HG03558 (cell line): Measurements from ENCODE around the gene ECHS1.
A peak's percentile ranks its signal among the peaks of the same experiment; 100 is the strongest.
"Not testable (repeated sequence)": the region's sequence is repeated elsewhere in the genome, so short reads cannot be mapped to it uniquely, and the experiment has no call there.

ENCODE experiments used
- ATAC-seq: cut with Tn5 transposase; IDR thresholded peaks from one replicate; pipeline ENCODE4 v1.9.1; 2021; ENCODE audit warnings: moderate number of reproducible peaks; ENCODE audit not compliant: unreplicated experiment; ENCODE audit errors: extremely low read depth

The ECHS1 gene

DNA sequence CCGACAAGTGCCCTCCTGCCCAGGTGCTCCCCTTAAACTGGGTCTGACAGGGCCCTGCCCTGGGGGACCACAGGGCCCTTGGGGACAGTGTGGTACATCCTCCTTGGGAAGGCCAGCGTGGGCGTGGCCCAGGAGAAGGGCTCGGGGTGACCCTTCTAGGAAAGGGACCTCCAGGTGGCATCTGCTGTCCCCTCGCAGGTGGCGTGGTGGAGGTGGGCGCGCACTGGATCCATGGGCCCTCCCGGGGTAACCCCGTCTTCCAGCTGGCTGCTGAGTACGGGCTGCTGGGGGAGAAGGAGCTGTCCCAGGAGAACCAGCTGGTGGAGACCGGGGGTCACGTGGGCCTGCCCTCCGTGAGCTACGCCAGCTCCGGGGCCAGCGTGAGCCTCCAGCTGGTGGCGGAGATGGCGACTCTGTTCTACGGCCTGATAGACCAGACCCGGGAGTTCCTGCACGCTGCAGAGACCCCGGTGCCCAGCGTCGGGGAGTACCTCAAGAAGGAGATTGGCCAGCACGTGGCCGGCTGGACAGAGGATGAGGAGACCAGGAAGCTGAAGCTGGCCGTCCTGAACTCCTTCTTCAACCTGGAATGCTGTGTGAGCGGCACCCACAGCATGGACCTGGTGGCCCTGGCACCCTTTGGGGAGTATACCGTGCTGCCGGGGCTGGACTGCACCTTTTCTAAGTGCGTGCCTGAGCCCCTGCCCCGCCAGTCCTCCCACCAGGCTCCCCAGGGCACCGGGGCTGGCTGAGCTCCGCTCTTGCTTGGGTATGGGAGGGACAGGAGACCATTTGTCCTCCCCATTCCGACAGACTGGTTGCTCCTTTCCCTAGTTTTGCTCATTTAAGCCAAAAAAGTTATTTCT is 6.9 kb upstream of the ECHS1 start:
- ATAC-seq: no peak

DNA sequence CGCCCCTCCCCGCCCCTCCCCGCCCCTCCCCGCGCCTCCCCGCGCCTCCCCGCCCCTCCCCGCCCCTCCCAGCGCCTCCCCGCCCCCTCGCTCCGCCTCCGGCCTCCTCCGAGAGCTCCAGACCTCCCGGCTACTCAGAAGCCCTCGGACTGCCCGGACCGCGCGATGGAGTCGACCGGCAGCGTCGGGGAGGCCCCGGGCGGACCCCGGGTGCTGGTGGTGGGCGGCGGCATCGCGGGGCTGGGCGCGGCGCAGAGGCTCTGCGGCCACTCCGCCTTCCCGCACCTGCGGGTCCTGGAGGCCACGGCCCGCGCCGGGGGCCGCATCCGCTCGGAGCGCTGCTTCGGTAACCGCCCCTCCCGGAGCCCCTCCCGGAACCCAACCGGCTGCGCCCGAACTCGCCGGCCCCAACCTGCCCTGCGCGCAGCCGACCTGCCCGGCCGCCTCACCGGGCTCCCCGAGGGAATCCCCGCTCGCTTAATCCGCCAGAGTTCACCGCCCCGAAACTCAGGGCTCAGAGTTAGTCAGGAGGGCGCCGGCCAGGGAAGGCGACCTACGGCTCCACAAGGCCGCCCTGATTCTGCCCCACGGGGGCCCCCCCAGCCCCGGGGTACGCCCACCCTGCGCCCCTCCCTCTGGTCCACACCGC is 6.1 kb upstream of the ECHS1 start, which contains the start of gene PAOX:
Gene PAOX, plus strand, starts transcription at position 111 of the 649 bp plus-strand sequence. Its CDS starts 55 bp downstream, at position 166.
- ATAC-seq: peak; percentile 39

DNA sequence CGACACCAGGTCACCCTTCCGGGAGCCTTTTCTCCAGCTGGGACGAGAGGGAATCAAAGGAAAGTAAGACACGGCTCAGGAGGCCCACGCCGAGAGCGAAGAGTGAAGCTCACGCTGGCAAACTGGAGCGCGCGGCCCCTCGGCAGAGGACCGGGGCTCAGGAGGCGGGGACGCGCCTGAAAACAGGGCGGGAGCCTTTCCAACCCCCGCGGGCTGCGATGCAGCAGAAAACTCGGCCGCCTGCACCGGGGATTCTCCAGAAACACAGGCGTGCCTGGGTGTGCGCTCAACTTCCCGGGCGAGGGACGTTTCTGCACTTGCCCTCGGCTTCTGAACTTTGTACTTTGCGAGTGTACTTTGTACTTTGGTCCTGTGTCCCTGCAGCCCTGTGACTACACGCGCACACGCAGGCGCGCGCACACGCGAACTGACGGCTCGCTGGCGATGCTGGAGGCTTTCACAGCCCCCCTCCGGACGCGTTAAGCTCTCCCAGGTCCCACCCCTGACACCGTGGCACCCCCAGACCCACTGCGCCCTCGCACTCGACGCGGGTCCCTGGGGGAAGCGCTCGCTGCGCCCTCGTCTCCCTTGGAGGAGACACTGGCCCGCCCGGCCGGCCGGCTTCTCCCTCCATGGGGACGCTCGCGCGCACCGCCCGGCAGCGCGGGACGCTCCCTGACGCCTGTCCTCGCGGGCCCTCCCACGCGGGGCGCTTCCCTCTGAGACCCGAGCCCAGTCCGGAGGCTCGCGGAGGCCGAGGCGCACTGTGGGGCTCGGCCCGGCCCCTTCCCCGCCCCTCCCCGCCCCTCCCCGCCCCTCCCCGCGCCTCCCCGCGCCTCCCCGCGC is 5.3 kb upstream of the ECHS1 start:
- ATAC-seq: no peak

DNA sequence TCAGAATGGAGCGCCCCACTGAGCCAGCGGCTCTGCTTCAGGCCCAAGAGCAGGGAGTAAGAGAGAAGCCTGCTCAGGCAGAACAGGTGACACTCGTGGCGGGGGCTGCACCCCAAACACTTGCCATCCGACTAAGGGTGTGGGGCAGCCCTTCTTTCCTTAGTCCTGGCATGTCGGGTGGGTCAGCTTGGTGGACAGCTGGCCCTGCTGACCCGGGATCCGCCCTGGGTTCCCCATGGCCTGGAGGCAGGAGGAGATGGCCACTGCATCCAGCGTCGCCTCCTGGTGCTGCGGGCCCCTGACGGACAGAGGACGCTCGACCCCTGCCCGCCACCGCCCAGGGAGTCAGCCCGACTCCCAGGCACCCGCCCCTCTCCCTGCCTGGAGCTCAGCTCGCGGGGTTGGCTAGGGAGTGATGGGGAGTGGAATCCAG is 4.7 kb upstream of the ECHS1 start:
- ATAC-seq: no peak

DNA sequence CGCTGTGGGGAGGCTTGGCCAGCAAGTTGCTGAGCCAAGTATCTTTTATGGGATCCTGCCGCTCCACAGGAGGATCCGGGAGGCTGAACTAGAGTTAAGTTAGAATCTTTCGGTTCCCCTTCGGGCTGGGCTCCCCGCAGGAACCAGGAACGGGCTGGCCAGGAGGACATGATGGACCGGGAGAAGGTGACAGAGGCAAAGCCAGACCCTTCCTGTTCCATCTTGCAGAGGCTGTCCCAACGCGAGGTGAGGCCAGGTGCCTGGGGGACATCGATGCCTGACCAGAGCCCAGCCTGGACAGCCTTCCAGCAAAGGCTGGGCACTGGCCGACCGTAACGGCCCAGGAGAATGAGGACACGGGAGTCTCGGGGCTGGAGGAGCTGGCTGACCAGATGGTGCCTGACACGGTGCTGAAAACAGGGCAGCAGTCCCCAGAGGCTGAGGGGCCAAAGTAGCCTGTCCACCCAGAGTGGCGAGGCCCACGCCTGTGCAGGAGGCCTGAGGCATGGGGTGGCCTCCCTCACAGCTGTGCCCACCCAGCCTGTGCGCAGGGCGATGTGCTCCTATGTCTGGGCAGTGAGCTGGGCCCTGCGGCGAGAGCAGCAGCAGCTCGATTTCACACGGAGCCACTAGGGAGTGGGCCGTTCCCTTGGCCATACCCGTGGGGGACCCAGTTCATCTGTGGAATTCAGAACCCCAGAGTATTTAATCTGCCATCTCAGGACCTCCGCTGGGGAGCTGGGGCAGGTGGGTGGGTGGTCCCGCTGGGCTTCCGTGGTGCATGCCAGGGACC is 4.1 kb upstream of the ECHS1 start:
- no peak for ATAC-seq

DNA sequence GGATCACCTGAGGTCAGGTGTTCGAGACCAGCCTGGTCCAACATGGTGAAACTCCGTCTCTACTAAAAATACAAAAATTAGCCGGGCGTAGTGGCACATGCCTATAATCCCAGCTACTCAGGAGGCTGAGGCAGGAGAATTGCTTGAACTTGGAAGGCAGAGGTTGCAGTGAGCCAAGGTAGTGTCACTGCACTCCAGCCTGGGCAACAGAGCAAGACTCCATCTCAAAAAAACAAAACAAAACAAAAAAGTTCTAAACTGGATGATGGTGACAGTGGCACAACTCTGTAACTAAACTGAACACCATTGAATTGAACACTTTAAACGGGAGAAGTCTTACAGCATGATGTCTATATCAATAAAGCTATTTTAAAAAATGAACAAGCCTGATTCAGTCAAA is 3.0 kb upstream of the ECHS1 start:
- not testable (repeated sequence) for ATAC-seq

DNA sequence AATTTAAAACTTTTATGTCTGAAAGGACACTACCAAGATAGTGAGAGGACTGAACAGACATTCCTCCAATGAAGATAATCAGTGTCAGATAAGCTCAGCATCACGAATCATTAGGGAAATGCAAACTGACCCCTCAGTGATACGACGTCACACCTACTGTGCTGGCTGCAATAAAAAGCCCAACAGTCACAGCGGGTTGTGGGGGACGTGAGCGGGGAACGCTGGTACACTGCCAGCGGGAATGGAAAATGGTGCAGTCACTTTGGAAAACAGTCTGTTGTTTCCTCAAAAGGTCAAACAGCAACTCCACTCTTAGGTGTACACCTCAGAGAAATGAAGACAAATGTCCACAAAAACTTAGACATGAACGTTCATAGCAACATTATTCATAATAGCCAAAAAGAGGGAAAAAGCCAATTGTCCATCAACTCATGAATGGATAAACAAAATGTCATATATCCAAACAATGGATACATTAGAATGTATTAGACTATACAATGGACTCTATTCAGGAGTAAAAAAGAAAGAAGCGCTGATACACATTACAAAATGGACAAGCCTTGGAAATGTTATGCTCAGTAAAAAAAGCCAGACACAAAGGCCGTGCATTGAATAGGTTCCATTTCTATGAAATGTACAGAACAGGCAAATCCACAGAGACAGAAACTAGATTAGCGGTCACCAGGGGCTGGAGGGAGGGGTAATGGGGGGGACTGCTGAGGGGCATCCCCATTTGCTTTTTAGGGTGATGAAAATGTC is 2.4 kb upstream of the ECHS1 start:
- no peak for ATAC-seq

DNA sequence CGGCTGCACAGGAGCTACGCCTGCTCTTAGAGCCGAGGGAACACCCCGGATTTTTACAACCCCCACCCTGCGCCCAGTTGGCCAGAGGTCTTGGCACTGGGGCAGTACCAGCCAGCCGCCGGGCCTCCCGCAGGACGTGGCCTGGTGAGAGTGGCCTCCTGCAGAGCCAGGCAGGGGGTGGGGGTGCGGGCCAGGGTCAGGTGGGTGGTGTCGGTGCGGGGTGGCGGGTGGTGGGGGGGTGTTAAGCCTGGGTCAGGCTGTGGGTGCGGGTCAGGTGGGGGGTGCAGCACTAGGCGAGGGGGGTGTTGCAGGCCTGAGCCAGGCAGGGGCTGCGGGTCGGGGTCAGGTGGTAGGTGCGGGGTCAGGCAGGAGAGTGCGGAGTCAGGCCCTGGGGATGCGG is 647 bp downstream of the ECHS1 start:
- ATAC-seq: no peak

DNA sequence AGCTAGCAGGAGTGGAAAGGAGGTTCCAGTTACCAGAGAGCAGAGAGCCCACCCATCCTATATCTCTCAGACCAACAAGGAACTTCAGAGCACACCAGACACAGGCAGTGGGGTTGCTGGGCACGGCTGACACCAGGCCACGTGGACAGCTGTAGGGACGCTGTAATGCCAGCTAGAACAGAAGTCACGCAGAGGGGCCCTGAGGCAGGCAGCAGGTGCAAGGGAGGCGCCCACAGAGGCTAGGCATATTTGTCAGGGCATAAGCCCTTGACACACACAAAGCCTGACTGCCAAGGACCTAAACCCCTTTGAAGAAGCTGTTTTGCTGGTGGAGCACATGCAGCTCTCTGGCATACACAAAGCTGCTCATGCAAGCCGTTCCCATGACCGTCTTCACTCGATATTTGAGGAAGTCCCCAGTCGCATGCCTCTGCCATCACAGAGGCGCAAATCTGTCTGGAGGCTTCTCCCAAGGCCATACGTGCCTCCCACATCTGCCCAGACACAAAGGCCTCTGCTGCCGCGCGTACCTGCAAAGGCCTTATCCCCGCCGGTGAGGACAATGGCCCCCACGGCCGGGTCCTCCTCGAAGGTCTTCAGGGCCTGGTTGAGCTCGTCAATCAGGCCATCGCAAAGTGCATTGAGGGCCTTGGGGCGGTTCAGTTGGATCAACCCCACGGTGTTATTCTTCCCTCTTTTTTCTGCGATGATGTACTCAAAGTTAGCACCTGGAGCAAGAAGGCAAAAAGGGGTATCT is 2.9 kb downstream of the ECHS1 start:
- ATAC-seq: no peak

DNA sequence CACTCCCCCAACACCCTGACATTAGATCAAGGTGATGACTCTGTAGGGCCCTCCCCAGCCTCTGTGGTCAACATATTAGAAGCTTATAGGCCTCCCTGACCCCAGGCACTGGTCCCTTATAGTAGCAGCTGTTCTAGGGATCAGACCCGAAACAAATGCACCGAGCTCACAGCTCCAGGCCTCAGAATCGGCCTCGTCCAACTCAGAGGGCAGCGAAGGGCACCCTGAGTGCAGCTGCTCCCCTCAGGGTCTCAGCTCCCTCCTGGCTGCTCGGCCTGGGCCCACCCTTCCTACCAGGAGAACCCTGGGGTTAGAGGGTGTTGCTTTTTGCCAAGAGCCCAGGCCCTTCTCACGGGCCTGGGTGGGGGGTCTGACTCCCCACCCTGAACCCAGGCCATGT is 5.0 kb downstream of the ECHS1 start:
- no peak for ATAC-seq

DNA sequence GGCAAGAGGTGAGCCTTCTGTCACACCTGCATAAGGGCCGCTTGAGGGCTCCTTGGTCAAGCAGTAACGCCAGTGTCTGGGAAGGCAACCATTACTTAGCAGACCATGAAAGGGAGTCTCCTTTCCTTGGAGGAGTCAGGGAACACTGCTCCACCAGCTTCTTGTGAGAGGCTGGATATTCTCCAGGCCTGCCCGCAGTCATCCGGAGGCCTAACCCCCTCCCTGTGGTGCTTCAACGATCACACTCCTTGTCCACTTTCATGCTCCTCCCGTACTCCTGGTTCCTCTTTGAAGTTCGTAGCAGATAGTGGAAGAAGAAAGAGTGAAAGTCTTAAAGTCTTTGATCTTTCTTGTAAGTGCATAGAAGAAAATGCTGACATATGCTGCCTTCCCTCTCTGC is 5.7 kb downstream of the ECHS1 start:
- not testable (repeated sequence) for ATAC-seq

DNA sequence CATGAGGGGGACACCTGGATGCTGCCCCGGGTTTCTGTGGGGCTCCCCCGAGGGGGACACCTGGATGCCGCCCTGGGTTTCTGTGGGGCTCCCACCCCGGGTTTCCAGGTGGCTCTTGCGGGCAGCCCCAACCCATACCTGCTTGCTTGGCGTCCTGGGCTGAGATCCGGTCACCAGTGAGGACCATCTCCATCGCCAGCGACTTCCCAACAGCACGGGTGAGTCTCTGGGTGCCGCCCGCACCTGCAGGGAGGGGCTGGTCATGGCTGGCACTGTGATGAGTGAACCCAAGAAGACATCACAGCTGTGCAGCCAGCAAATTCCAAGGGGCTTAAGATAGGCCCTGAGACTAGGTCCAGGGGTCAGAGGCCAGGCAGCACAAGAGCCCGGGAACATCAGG is 6.4 kb downstream of the ECHS1 start:
- ATAC-seq: no peak

DNA sequence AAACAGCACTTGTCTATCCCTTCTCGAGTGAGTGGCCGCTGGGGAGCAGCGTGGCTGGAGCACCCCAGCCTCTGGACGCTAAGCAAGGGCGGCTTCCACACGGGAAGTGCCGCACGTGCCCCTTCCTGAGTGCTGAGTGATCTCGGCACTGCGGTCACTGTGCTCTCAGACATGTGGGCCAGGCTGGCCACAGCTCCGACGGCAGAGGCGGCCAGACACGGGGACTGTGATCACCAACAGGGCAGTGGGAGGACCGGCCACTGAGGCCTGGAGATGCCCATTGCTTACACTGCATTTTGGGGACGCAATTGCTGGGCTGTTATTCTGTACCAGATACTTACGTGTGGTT is 7.0 kb downstream of the ECHS1 start:
- no peak for ATAC-seq

DNA sequence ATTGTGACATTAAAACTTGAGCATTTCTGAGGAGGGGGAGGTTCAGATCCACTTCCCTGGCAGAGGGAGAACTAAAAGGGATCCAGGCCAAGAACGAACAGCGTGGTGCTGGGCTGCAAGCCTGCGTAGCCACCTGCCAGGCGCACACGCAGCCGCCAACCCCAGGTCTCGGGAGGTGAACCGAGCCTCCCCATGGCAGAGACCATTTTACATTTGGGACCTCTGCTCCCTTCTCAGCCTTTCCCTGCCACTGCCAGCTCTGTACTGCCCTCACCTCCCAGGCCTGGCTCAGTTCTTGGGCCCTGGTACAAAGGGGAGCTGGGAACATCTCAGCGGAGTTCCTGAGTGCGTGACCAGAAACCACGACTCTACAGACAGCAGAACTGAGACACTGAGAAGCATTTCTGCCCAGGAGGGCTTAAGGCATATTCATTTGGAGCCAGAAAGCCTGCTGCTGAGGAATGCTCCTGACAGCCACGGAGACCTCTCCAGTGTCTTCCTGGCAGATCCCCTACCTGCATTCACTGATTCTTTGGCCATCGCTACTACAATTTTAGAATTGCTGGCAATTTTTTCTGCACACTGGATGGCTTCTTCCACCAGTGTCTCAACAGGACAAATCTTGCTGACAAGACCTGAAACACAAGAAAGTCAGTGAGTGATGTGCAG is 7.6 kb downstream of the ECHS1 start:
- no peak for ATAC-seq

DNA sequence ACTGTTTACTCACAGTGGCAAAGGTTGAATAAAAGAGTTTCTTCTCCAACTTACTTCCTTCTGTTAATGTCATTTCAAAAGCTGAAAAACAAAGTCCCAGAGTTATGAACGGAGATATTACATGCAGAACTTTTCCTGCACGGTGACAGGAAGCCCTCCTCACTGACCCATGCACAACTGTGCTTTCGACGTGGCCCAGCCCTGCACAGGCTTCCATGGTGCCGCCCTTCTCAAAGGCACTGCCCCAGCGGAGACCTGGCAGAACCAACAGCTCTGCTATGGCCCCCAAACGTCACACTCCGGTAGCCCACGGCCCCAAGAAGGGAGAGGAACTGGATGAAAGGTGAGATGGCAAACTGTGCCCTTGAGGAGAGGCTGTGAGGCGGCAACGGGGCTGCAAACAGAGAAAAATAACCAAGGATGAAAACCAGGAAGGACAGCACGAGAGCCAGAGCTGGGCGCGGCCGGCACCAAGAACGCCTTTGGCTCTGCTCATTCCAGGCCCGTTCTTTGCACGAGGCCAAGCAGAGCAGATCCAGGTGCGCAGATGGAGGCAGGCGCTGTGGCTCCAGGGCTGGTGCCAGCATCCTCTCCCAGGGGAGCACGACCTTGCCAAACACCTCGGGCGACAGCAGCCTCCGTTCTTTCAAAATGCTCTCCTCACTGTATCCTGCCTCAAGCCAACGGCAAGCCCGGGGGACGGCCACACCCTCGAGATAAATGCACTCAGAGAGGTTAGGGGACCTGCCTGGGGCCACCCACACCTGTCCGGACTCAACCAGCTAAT is 8.3 kb downstream of the ECHS1 start:
- ATAC-seq: no peak

DNA sequence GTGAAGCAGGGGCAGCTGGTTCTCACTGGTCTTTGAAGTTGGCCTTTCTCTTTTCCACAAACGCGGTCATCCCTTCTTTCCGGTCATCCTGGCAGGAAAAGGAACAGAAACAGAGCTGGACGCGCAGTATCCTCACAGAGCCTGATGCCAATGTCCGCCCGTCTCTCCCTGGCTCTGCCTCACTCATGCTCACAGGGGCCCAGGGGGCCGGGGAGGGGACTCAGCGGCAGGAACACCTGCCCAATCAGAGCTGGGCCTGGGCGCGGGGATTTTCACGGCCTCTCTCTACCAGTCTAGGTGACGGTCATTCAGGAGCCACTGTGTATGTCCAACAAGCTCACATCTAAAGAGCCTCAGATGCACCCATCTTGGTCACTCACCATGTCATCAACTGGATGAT is 10.3 kb downstream of the ECHS1 start:
- no peak for ATAC-seq

DNA sequence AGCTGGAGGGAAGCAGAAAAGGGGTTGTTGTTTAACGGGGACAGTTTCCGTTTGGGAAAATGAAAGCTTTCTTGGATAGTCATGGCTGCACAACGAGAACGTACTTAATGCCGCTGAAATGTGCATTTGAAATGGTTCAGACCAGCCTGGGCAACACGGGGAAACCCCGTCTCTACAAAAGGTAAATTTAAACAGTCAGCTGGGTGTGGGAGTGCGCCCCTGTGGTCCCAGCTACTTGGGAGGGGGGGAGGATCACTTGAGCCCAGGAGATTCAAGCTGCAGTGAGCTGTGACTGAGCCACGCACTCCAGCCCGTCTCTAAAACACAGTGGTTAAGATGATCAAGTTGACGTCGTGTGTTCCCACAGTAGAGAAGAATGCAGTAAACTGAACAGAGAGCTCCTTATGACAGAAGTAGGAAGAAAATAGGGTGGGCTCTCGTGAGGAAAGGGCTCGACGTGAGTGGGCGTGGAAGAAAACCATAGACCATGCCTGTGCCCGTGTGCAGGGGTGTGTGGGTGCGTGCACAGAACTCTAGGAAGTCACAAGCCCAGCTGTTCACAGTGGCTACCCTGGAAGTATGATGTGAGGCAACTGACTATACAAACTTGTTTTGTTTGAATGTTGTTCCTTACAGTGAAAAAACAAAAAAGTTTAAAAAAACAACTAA is 11.2 kb downstream of the ECHS1 start:
- ATAC-seq: no peak
